ENCODE results near the gene NACAD. TPM values are rescaled to one million over a fixed set of nuclear protein-coding genes. Genes with fewer than 3 reads are reported as not detected.

The NACAD gene
- total and polyA plus RNA-seq, 7 experiments from 2014 or later = 0.08 to 0.15 TPM; not detected in 5

DNA sequence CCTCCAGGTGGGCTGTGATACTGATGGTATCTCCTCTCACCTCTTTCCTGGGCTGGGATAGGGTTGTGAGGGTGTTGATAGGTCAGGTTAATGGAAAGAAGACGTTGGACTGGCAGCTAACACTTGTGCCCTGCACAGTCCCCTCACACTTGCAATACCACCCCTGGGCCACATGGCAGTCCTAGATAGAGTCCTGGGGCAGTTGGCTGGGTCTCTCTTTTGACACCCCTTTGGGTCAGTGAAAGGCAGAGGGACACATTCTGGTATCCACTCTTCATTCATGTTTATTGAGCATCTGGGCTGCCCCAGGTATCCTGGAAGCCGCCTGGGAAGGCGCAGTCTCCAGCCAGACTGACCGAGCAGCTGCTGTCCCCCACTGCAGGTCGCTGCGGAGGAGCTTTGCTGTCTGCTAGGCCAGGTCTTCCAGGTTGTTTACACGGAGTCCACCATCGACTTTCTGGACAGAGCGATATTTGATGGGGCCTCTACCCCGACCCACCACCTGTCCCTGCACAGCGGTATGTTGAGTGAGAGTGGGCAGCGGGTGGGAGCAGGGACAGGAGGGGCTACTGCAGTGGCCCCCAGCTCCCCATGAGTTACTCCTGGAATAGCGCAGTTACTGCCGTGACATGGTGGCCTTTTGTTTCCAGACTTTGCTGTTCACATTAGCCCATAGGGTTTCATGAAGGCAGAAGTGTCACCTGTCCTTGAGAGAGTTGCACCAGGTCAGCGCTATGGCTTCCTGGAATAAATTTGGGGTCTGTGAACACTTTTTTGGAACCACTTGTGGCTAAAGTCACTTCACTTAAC, 19.1 kb downstream of the NACAD start:
- Histone ChIP-seq H3K27me3 (ENCODE audit: control insufficient read depth in 2 of 2, insufficient read depth in 2 of 2, low read length in 2 of 2) (no peaks in the 10 kb centered on the region), H3K4me1 (ENCODE audit: control insufficient read depth in 2 of 2, insufficient read depth in 2 of 2, low read length in 2 of 2) (no peaks in the 10 kb centered on the region), H3K9me3 (ENCODE audit: control insufficient read depth in 2 of 3, low read length in 3 of 3) (no peaks in the 10 kb centered on the region), H3K36me3 (ENCODE audit: control insufficient read depth in 2 of 3, insufficient read depth in 3 of 3, low read length in 3 of 3) (peaks cover 34 to 92% (median 52%) of the 10 kb centered on the region in 3 experiments), H3K27ac (ENCODE audit: low read depth, low read length) (no peak overlapping the region), H3K4me3 (ENCODE audit: low read length) (no peak overlapping the region)
- DNase-seq = peak in 1 of 9 donors; percentile 17
- no peaks in the 10 kb centered on the region for H3K9me3 Mint-ChIP-seq
- POLR2A ChIA-PET = interaction anchor here (0.6 to 1.5 kb wide), 4 partner anchors 27 to 96 kb away, joined by 3 to 4 read pairs (median 3); no protein-coding TSS in a partner anchor
- H3K27ac Mint-ChIP-seq = peak overlapping the region in 5 of 9 donors; percentile 13 to 67 (median 45)
- CTCF ChIA-PET = interaction anchor here (1.0 to 2.2 kb wide), 3 partner anchors 66 to 96 kb away, joined by 5 to 9 read pairs (median 5); no protein-coding TSS in a partner anchor
- peaks cover 14 to 54% (median 18%) of the 10 kb centered on the region in 5 donors for H3K36me3 Mint-ChIP-seq
- H3K4me1 Mint-ChIP-seq = peaks cover 14 to 38% (median 23%) of the 10 kb centered on the region in 7 donors
- no peak overlapping the region for H3K4me3 Mint-ChIP-seq
- intact Hi-C loops (cut with micrococcal nuclease) = no loop called here
- H3K27me3 Mint-ChIP-seq = no peaks in the 10 kb centered on the region
- ATAC-seq = no peak

DNA sequence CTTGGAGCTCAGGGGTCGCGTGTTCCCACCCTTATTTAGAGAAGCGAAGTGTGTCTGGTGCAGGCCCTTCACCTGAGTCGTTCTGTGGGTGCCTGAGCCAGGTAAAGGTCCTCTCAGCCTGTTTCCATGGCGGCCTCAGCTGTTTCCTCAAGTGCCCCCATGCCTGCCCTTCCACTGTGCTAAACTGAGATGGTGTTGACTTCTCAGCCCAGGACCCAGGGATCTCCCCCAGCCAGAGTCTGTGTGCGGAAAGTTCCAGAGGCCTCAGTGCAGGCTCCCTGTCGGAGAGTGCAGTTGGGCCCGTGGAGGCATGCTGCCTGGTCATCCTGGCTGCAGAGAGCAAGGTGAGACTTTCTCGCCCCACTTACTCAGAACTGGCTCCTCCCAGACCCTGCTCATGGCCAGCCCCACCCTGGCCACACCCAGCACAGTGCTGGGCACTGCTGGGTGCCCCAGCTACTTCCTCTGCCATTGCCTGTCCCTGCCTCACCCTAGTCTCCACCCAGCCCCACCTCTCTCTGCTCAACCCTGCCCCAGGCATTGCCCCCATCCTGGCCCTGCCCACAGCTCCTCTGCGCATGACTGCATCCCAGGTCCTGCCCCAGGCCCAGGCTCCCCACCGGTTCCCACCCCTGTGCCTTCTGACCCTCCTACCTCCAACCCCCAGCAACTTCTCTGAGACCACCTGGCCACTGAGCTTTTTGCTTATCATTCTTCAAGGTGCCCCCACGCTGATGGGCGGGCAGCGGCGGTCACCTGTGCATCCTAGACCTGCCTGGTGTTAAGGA, 20.3 kb downstream of the NACAD start:
- Mint-ChIP-seq H3K9me3 (no peaks in the 10 kb centered on the region), H3K36me3 (peaks cover 14 to 58% (median 23%) of the 10 kb centered on the region in 5 donors), H3K27ac (peak overlapping the region in 6 of 9 donors; percentile 13 to 75 (median 46)), H3K4me1 (peaks cover 15 to 44% (median 30%) of the 10 kb centered on the region in 7 donors), H3K4me3 (no peak overlapping the region), H3K27me3 (no peaks in the 10 kb centered on the region)
- POLR2A ChIA-PET = interaction anchor here (0.8 kb wide), 2 partner anchors 40 to 95 kb away, joined by 3 read pairs; no protein-coding TSS in a partner anchor
- CTCF ChIA-PET = interaction anchor here (2.2 kb wide), 1 partner anchor 95 kb away, joined by 9 read pairs; no protein-coding TSS in a partner anchor
- no peak for ATAC-seq
- no peaks in the 10 kb centered on the region for H3K4me1 ChIP-seq (ENCODE audit: control insufficient read depth in 2 of 2, insufficient read depth in 2 of 2, low read length in 2 of 2)
- no peak overlapping the region for H3K27ac ChIP-seq (ENCODE audit: low read depth, low read length)
- H3K9me3 ChIP-seq (ENCODE audit: control insufficient read depth in 2 of 3, low read length in 3 of 3) = no peaks in the 10 kb centered on the region
- intact Hi-C loops (cut with micrococcal nuclease) = no loop called here
- no peak overlapping the region for H3K4me3 ChIP-seq (ENCODE audit: low read length)
- H3K27me3 ChIP-seq (ENCODE audit: control insufficient read depth in 2 of 2, insufficient read depth in 2 of 2, low read length in 2 of 2) = no peaks in the 10 kb centered on the region
- DNase-seq = peak in 1 of 9 donors; percentile 13
- peaks cover 40 to 92% (median 49%) of the 10 kb centered on the region in 3 experiments for H3K36me3 ChIP-seq (ENCODE audit: control insufficient read depth in 2 of 3, insufficient read depth in 3 of 3, low read length in 3 of 3)

DNA sequence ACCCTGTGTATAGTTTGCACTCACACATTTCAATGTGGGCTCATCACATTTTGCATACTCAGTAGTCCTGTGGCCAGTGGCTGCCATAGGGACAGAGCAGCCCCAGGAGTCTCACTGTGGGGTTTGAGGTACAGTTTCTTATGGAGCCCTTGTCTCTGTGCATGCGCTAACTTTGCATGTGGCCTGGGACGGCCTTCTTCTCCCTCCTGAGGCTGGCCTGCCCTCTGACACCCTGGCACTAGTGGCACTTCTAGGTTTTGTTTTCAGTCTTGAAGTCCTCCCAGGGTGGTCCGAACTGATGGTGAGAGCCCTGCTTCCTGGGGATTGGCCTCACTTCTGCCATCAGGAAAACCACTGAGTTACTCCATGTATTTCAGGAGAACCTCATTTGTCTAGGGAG, 21.2 kb downstream of the NACAD start:
- Mint-ChIP-seq H3K27me3 (no peaks in the 10 kb centered on the region), H3K4me3 (no peak overlapping the region), H3K27ac (peak overlapping the region in 4 of 9 donors; percentile 19 to 72 (median 56)), H3K4me1 (peaks cover 18 to 40% (median 31%) of the 10 kb centered on the region in 7 donors), H3K9me3 (no peaks in the 10 kb centered on the region), H3K36me3 (peaks cover 14 to 53% (median 17%) of the 10 kb centered on the region in 5 donors)
- Histone ChIP-seq H3K27me3 (ENCODE audit: control insufficient read depth in 2 of 2, insufficient read depth in 2 of 2, low read length in 2 of 2) (no peaks in the 10 kb centered on the region), H3K36me3 (ENCODE audit: control insufficient read depth in 2 of 3, insufficient read depth in 3 of 3, low read length in 3 of 3) (peaks cover 41 to 87% (median 45%) of the 10 kb centered on the region in 3 experiments), H3K4me1 (ENCODE audit: control insufficient read depth in 2 of 2, insufficient read depth in 2 of 2, low read length in 2 of 2) (no peaks in the 10 kb centered on the region), H3K27ac (ENCODE audit: low read depth, low read length) (no peak overlapping the region), H3K4me3 (ENCODE audit: low read length) (no peak overlapping the region), H3K9me3 (ENCODE audit: control insufficient read depth in 2 of 3, low read length in 3 of 3) (no peaks in the 10 kb centered on the region)
- ATAC-seq (no peak), DNase-seq (peak in 1 of 9 donors; percentile 4)
- CTCF ChIA-PET = interaction anchor here (2.2 kb wide), 1 partner anchor 94 kb away, joined by 9 read pairs; no protein-coding TSS in a partner anchor
- intact Hi-C loops (cut with micrococcal nuclease) = no loop called here
- POLR2A ChIA-PET = interaction anchor here (0.8 kb wide), 1 partner anchor 39 kb away, joined by 3 read pairs; no protein-coding TSS in a partner anchor

DNA sequence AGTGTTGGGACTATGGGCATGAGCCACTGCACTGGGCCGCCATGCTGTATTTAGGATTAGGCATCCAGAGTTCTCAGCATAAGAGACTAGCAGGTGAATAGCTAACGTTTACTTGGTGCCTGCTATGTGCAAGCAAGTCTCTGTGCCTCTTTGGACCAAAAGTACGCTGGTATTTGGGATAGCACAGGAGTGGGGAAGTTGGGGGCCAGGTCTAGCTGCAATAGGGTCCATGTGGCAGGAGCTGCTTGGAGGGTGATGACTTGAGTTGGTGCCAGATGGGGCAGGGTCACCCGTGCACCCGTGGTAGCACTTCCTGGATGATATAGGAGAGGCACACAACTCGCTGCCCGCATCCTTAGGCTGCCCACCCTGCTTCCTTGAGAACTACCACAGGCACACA, 22.4 kb downstream of the NACAD start:
- Mint-ChIP-seq H3K4me3 (no peak overlapping the region), H3K4me1 (peaks cover 21 to 48% (median 34%) of the 10 kb centered on the region in 7 donors), H3K9me3 (no peaks in the 10 kb centered on the region), H3K27ac (peak overlapping the region in 3 of 9 donors; percentile 25 to 69 (median 47)), H3K27me3 (no peaks in the 10 kb centered on the region), H3K36me3 (peaks cover 9 to 55% (median 17%) of the 10 kb centered on the region in 5 donors)
- ATAC-seq (no peak), DNase-seq (peak in 1 of 9 donors; percentile 9)
- ChIA-PET CTCF (no interaction called here), POLR2A (interaction anchor here (0.6 to 1.2 kb wide), 4 partner anchors 37 to 130 kb away, joined by 3 to 4 read pairs (median 3); no protein-coding TSS in a partner anchor)
- Histone ChIP-seq H3K27ac (ENCODE audit: low read depth, low read length) (no peak overlapping the region), H3K27me3 (ENCODE audit: control insufficient read depth in 2 of 2, insufficient read depth in 2 of 2, low read length in 2 of 2) (no peaks in the 10 kb centered on the region), H3K36me3 (ENCODE audit: control insufficient read depth in 2 of 3, insufficient read depth in 3 of 3, low read length in 3 of 3) (peaks cover 32 to 87% (median 41%) of the 10 kb centered on the region in 3 experiments), H3K9me3 (ENCODE audit: control insufficient read depth in 2 of 3, low read length in 3 of 3) (no peaks in the 10 kb centered on the region), H3K4me3 (ENCODE audit: low read length) (no peak overlapping the region), H3K4me1 (ENCODE audit: control insufficient read depth in 2 of 2, insufficient read depth in 2 of 2, low read length in 2 of 2) (no peaks in the 10 kb centered on the region)
- intact Hi-C loops (cut with micrococcal nuclease) = no loop called here

DNA sequence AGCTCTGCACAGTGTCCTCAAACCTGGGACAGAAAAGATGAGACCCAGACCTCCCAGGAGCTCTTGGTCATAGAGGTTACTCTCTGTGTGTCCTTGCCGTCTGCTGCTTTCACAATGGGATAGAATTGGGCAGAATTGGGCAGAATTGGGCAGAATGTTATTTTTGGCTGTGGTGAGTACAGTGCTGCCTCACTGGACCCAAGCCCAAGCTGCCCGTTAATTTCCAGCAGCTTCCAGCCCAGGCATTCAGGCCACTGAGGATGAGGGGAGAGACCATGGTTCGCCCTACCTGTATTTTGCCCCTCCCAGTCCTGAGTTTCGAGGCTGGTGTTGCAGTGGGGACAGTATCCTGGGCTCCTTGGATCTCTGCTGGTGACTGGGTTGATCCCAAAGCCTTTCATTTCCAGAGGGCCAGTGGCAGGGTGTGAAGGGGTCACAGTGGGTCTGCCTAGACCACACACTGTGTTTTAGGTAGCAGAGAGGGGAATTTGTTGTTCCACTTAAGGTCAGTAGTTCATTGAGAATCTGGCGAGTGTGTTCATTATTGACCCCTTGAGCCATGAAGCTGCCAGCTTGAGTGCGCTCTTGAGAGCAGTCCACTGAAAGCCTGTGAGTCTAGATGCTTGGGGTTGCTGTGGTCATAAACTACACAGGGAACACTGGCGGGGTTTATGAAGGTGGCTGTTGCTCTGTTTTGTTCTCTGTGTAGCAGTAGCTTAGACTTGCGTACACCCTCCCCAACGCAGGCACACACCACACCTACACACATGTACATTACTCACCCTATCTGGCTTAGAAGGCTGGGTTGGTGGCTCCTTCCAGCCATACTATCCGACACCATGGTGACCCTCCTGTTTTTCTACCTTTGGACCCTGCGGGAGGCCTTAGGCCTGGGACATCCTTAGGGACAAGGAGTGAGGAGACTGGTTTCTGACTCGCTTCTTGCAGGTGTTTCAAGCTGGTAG, 23.5 kb downstream of the NACAD start:
- ATAC-seq = no peak
- POLR2A ChIA-PET = interaction anchor here (0.8 to 1.2 kb wide), 2 partner anchors 35 to 37 kb away, joined by 3 to 4 read pairs; no protein-coding TSS in a partner anchor
- intact Hi-C loops (cut with micrococcal nuclease) = no loop called here
- peaks cover 9 to 63% (median 21%) of the 10 kb centered on the region in 5 donors for H3K36me3 Mint-ChIP-seq
- H3K27me3 Mint-ChIP-seq = no peaks in the 10 kb centered on the region
- peak in 1 of 9 donors; percentile 12 for DNase-seq
- no peak overlapping the region for H3K4me3 Mint-ChIP-seq
- Histone ChIP-seq H3K4me3 (ENCODE audit: low read length) (no peak overlapping the region), H3K9me3 (ENCODE audit: control insufficient read depth in 2 of 3, low read length in 3 of 3) (no peaks in the 10 kb centered on the region), H3K4me1 (ENCODE audit: control insufficient read depth in 2 of 2, insufficient read depth in 2 of 2, low read length in 2 of 2) (peaks cover 0 to 10% of the 10 kb centered on the region in 2 donors), H3K27me3 (ENCODE audit: control insufficient read depth in 2 of 2, insufficient read depth in 2 of 2, low read length in 2 of 2) (no peaks in the 10 kb centered on the region), H3K27ac (ENCODE audit: low read depth, low read length) (no peak overlapping the region), H3K36me3 (ENCODE audit: control insufficient read depth in 2 of 3, insufficient read depth in 3 of 3, low read length in 3 of 3) (peaks cover 25 to 83% (median 35%) of the 10 kb centered on the region in 3 experiments)
- H3K27ac Mint-ChIP-seq = peak overlapping the region in 7 of 9 donors; percentile 6 to 77 (median 25)
- CTCF ChIA-PET = interaction anchor here (0.6 kb wide), 1 partner anchor 627 kb away, joined by 3 read pairs; no protein-coding TSS in a partner anchor
- peaks cover 30 to 57% (median 43%) of the 10 kb centered on the region in 7 donors for H3K4me1 Mint-ChIP-seq
- H3K9me3 Mint-ChIP-seq = no peaks in the 10 kb centered on the region
